Gastroesophageal sphincter (tissue), 4 donors: ENCODE data around the gene TMEM243. TPM values are rescaled to one million over a fixed set of nuclear protein-coding genes. Genes with fewer than 3 reads are reported as not detected.

ENCODE experiments used
- ATAC-seq: fragments of 150-250 bp; one replicate; pipeline ENCODE4 v1.9.1; 2016; ENCODE audit warnings: mild to moderate bottlenecking, moderate library complexity
- H3K27ac ChIP-seq, 4 donors: fragments of 200-600 bp; sonication (generic) in 3 of 4; 1 replicate in 3 of 4; 2 replicates in 1 of 4; pipeline ENCODE4 v1.5.1; 2016 to 2019
- H3K27me3 ChIP-seq: fragments of 200-600 bp; sonication (generic); one replicate; pipeline ENCODE4 v1.5.1; 2019
- H3K36me3 ChIP-seq, 2 donors: fragments of 200-600 bp; sonication (generic); one replicate each; pipeline ENCODE4 v1.5.1; 2019; ENCODE audit warnings: control low read depth in 1 of 2
- H3K4me1 ChIP-seq, 3 donors: fragments of 200-600 bp; sonication (generic); 1 replicate in 2 of 3; 2 replicates in 1 of 3; pipeline ENCODE4 v1.5.1; 2016 to 2019; ENCODE audit warnings: control low read depth in 2 of 3
- H3K4me3 ChIP-seq, 2 donors: fragments of 200-600 bp; sonication (generic); one replicate each; pipeline ENCODE4 v1.5.1; 2019; ENCODE audit warnings: mild to moderate bottlenecking in 1 of 2, moderate library complexity in 1 of 2
- H3K9me3 ChIP-seq, 3 donors: fragments of 200-600 bp; sonication (generic); one replicate each; pipeline ENCODE4 v1.5.1; 2017 to 2019; ENCODE audit warnings: control low read depth in 2 of 3
- CTCF ChIP-seq, 4 experiments: fragments of 200-600 bp in 2 of 4; fragments of 450-650 bp in 2 of 4; sonication (generic) in 1 of 4; IDR thresholded peaks; one replicate each; pipeline ENCODE4 v1.5.1; 2017 to 2019; ENCODE audit warnings: antibody characterized with exemption in 4 of 4, mild to moderate bottlenecking in 2 of 4, moderate library complexity in 2 of 4
- EP300 ChIP-seq: sonication (generic); formaldehyde crosslinking; IDR thresholded peaks from one replicate; pipeline ENCODE4 v1.6.1; 2017; ENCODE audit warnings: antibody characterized with exemption, mild to moderate bottlenecking
- POLR2A ChIP-seq, 2 donors: fragments of 450-650 bp; IDR thresholded peaks; one replicate each; pipeline ENCODE4 v1.6.1; 2017; ENCODE audit warnings: antibody characterized with exemption in 2 of 2, mild to moderate bottlenecking in 2 of 2, moderate library complexity in 1 of 2
- POLR2AphosphoS5 ChIP-seq: sonication (generic); formaldehyde crosslinking; IDR thresholded peaks from one replicate; pipeline ENCODE4 v1.6.1; 2017; ENCODE audit warnings: antibody characterized with exemption
- WGBS, 2 donors: methylation state at CpG; one replicate each; pipeline ENCODE4 v1.1.5; 2018; ENCODE audit warnings: low coverage in 1 of 2; 5-methylcytosine and 5-hydroxymethylcytosine counted together
- total RNA-seq, 4 donors: library from RNA; depleted of rRNA; stranded (reverse); fragments of >200 nt; gene quantifications; one replicate each; pipeline ENCODE4 v1.1.0, GENCODE V29; 2016

TMEM243 gene
- total RNA-seq, 4 donors from 2014 or later: 10.8 to 38.4 (median 22.1) TPM

GRCh38 chr7:87187120-87187519 lies 32.4 kb downstream of the TMEM243 start:
- Histone ChIP-seq H3K27ac (no peak overlapping the region), H3K27me3 (no peaks in the 10 kb centered on the region), H3K36me3 (peaks cover 11 to 99% of the 10 kb centered on the region in 2 donors), H3K9me3 (no peaks in the 10 kb centered on the region), H3K4me1 (no peaks in the 10 kb centered on the region), H3K4me3 (no peak overlapping the region)
- WGBS, 2 donors: 95% methylated on average over 2 of the region's 2 CpGs; no CpG with 5 or more reads in 1 of the 2 donors
- ATAC-seq: no peak
- TF ChIP-seq POLR2A (IDR thresholded peaks at IDR 0.05): no peak
- no peak for TF ChIP-seq CTCF (IDR thresholded peaks at IDR 0.05)
- no peak for TF ChIP-seq POLR2AphosphoS5
- TF ChIP-seq EP300: no peak

GRCh38 chr7:87179180-87179579 lies 40.4 kb downstream of the TMEM243 start:
- WGBS, 2 donors: 86 to 100% methylated on average over 3 of the region's 3 CpGs
- H3K4me1 ChIP-seq: no peaks in the 10 kb centered on the region

GRCh38 chr7:87178320-87178719 lies 41.2 kb downstream of the TMEM243 start:
- Histone ChIP-seq H3K36me3 (peaks cover 13 to 77% of the 10 kb centered on the region in 2 donors), H3K9me3 (no peaks in the 10 kb centered on the region), H3K27ac (no peak overlapping the region), H3K4me1 (no peaks in the 10 kb centered on the region), H3K27me3 (no peaks in the 10 kb centered on the region), H3K4me3 (no peak overlapping the region)
- no peak for ATAC-seq
- no peak for TF ChIP-seq POLR2A (IDR thresholded peaks at IDR 0.05)
- no peak for TF ChIP-seq CTCF (IDR thresholded peaks at IDR 0.05)
- TF ChIP-seq POLR2AphosphoS5: no peak
- TF ChIP-seq EP300: no peak
- 87 to 91% methylated on average over 4 of the region's 4 CpGs for WGBS, 2 donors

More at GRCh38 chr7:87179180-87179579, 40.4 kb downstream of the TMEM243 start:
- peaks cover 13 to 77% of the 10 kb centered on the region in 2 donors for H3K36me3 ChIP-seq
- H3K9me3 ChIP-seq: no peaks in the 10 kb centered on the region
- no peaks in the 10 kb centered on the region for H3K27me3 ChIP-seq
- TF ChIP-seq EP300: no peak
- TF ChIP-seq CTCF (IDR thresholded peaks at IDR 0.05): no peak
- no peak for TF ChIP-seq POLR2AphosphoS5
- no peak for TF ChIP-seq POLR2A (IDR thresholded peaks at IDR 0.05)
- no peak overlapping the region for H3K4me3 ChIP-seq
- ATAC-seq: no peak
- no peak overlapping the region for H3K27ac ChIP-seq

GRCh38 chr7:87173471-87173870 lies 46.1 kb downstream of the TMEM243 start:
- Histone ChIP-seq H3K27ac (no peak overlapping the region), H3K27me3 (no peaks in the 10 kb centered on the region), H3K4me3 (no peak overlapping the region), H3K4me1 (no peaks in the 10 kb centered on the region), H3K9me3 (no peaks in the 10 kb centered on the region), H3K36me3 (peaks cover 14 to 85% of the 10 kb centered on the region in 2 donors)
- TF ChIP-seq CTCF (IDR thresholded peaks at IDR 0.05) (no peak), POLR2AphosphoS5 (no peak), POLR2A (IDR thresholded peaks at IDR 0.05) (no peak), EP300 (no peak)
- 75 to 95% methylated on average over 1 of the region's 1 CpG for WGBS, 2 donors
- ATAC-seq: no peak

GRCh38 chr7:87171282-87171934 lies 48.1 kb downstream of the TMEM243 start:
- Histone ChIP-seq H3K27ac (no peak overlapping the region), H3K36me3 (peaks cover 23 to 98% of the 10 kb centered on the region in 2 donors), H3K4me3 (no peak overlapping the region), H3K4me1 (no peaks in the 10 kb centered on the region), H3K27me3 (no peaks in the 10 kb centered on the region), H3K9me3 (no peaks in the 10 kb centered on the region)
- ATAC-seq: no peak
- no peak for TF ChIP-seq POLR2A (IDR thresholded peaks at IDR 0.05)
- no peak for TF ChIP-seq POLR2AphosphoS5
- no peak for TF ChIP-seq CTCF (IDR thresholded peaks at IDR 0.05)
- no peak for TF ChIP-seq EP300
